Glutamatergic neuron (in vitro differentiated cells): ENCODE results near the gene ISG15. TPM values are rescaled to one million over a fixed set of nuclear protein-coding genes. Genes with fewer than 3 reads are reported as not detected.

Source experiments
- DNase-seq: peaks from one replicate; pipeline ENCODE4 v3.0.0; 2022
- H3K27ac Mint-ChIP-seq: one replicate; pipeline ENCODE4 v1.8.0; 2020; ENCODE audit warnings: mild to moderate bottlenecking, mixed read lengths, inconsistent platforms; ENCODE audit not compliant: unreplicated experiment
- H3K27me3 Mint-ChIP-seq: one replicate; pipeline ENCODE4 v1.8.0; 2020; ENCODE audit warnings: mild to moderate bottlenecking, moderate library complexity, mixed read lengths, inconsistent platforms; ENCODE audit not compliant: unreplicated experiment
- H3K36me3 Mint-ChIP-seq: one replicate; pipeline ENCODE4 v1.8.0; 2020; ENCODE audit warnings: mild to moderate bottlenecking, mixed read lengths, inconsistent platforms; ENCODE audit not compliant: unreplicated experiment
- H3K4me1 Mint-ChIP-seq: one replicate; pipeline ENCODE4 v1.8.0; 2020; ENCODE audit warnings: mild to moderate bottlenecking, low read depth, mixed read lengths, inconsistent platforms; ENCODE audit not compliant: unreplicated experiment
- H3K4me3 Mint-ChIP-seq: one replicate; pipeline ENCODE4 v1.8.0; 2020; ENCODE audit warnings: mild to moderate bottlenecking, mixed read lengths, inconsistent platforms; ENCODE audit not compliant: unreplicated experiment
- H3K9me3 Mint-ChIP-seq: one replicate; pipeline ENCODE4 v1.8.0; 2020; ENCODE audit warnings: mild to moderate bottlenecking, moderate library complexity, mixed read lengths, inconsistent platforms; ENCODE audit not compliant: unreplicated experiment
- CTCF ChIP-seq: fragments of 200-600 bp; sonication (generic); IDR thresholded peaks from one replicate; pipeline ENCODE4 v1.5.0; 2021; ENCODE audit not compliant: partially characterized antibody, unreplicated experiment
- total RNA-seq: library from RNA; stranded (reverse); fragmentation: NEBNext Ultra II Directional; extraction: Animal tissue kit (Norgen Biotek cat#: 25700); gene quantifications from one replicate; pipeline ENCODE4 v1.2.1, GENCODE V29; 2021; ENCODE audit not compliant: unreplicated experiment

The ISG15 gene
- total RNA-seq, 1 donor from 2014 or later: 18.4 TPM

GRCh38 chr1:1033731-1034438, 20.6 kb downstream of the ISG15 start:
- peaks cover 22% of the 10 kb centered on the region for H3K9me3 Mint-ChIP-seq
- peaks cover 19% of the 10 kb centered on the region for H3K27me3 Mint-ChIP-seq
- peak overlapping the region; percentile 68 for H3K27ac Mint-ChIP-seq
- peaks cover 24% of the 10 kb centered on the region for H3K4me1 Mint-ChIP-seq
- TF ChIP-seq CTCF: no peak
- peak; percentile 84 for DNase-seq
- H3K4me3 Mint-ChIP-seq: peak overlapping the region; percentile 71
- H3K36me3 Mint-ChIP-seq: no peaks in the 10 kb centered on the region

GRCh38 chr1:1034439-1034781, 21.1 kb downstream of the ISG15 start:
- H3K27me3 Mint-ChIP-seq: peaks cover 20% of the 10 kb centered on the region

GRCh38 chr1:1035291-1035943, 22.1 kb downstream of the ISG15 start:
- no peaks in the 10 kb centered on the region for H3K36me3 Mint-ChIP-seq
- H3K4me3 Mint-ChIP-seq: peak overlapping the region; percentile 85
- no peak for TF ChIP-seq CTCF
- H3K27ac Mint-ChIP-seq: peak overlapping the region; percentile 84
- H3K27me3 Mint-ChIP-seq: peaks cover 24% of the 10 kb centered on the region
- H3K9me3 Mint-ChIP-seq: peaks cover 22% of the 10 kb centered on the region
- no peak for DNase-seq
- H3K4me1 Mint-ChIP-seq: peaks cover 29% of the 10 kb centered on the region

More at GRCh38 chr1:1034439-1034781, 21.1 kb downstream of the ISG15 start:
- Mint-ChIP-seq H3K4me3 (peak overlapping the region; percentile 77), H3K9me3 (peaks cover 22% of the 10 kb centered on the region), H3K4me1 (peaks cover 28% of the 10 kb centered on the region), H3K36me3 (no peaks in the 10 kb centered on the region), H3K27ac (peak overlapping the region; percentile 80)
- no peak for TF ChIP-seq CTCF
- peak; percentile 62 for DNase-seq

GRCh38 chr1:1037366-1038327, 24.4 kb downstream of the ISG15 start:
- H3K36me3 Mint-ChIP-seq: no peaks in the 10 kb centered on the region

More at GRCh38 chr1:1037366-1038327, 24.4 kb downstream of the ISG15 start:
- peaks cover 12% of the 10 kb centered on the region for H3K9me3 Mint-ChIP-seq
- TF ChIP-seq CTCF: no peak
- H3K27ac Mint-ChIP-seq: no peak overlapping the region
- H3K27me3 Mint-ChIP-seq: peaks cover 16% of the 10 kb centered on the region
- H3K4me1 Mint-ChIP-seq: peaks cover 21% of the 10 kb centered on the region
- peak overlapping the region; percentile 38 for H3K4me3 Mint-ChIP-seq
- no peak for DNase-seq
